Large intestine (tissue), 3 donors: Measurements from ENCODE around the gene PKD1L1. TPM values are rescaled to one million over a fixed set of nuclear protein-coding genes. Genes with fewer than 3 reads are reported as not detected.
"Not testable (repeated sequence)": the region's sequence is repeated elsewhere in the genome, so short reads cannot be mapped to it uniquely, and the experiment has no call there.

ENCODE experiments used
- DNase-seq, 2 donors: peaks; one replicate each; pipeline versions ENCODE4 v3.0.0 to v3.0.0-alpha.2; 2013
- H3K27ac ChIP-seq: one replicate; pipeline ENCODE4 v1.5.1; 2013; ENCODE audit warnings: low read length
- H3K27me3 ChIP-seq: 2 replicates; pipeline ENCODE4 v1.6.1; 2013; ENCODE audit warnings: low read length; ENCODE audit not compliant: control insufficient read depth, insufficient read depth
- H3K36me3 ChIP-seq: 2 replicates; pipeline ENCODE4 v1.6.1; 2013; ENCODE audit warnings: low read length; ENCODE audit not compliant: control insufficient read depth, insufficient read depth
- H3K4me1 ChIP-seq: one replicate; pipeline ENCODE4 v1.6.1; 2013; ENCODE audit warnings: low read length; ENCODE audit not compliant: control insufficient read depth, insufficient read depth
- H3K4me3 ChIP-seq: one replicate; pipeline ENCODE4 v1.5.1; 2013; ENCODE audit warnings: low read length
- H3K9me3 ChIP-seq: one replicate; pipeline ENCODE4 v1.6.1; 2013; ENCODE audit warnings: mild to moderate bottlenecking, low read depth, low read length, moderate library complexity; ENCODE audit not compliant: control insufficient read depth
- WGBS: methylation state at CpG from one replicate; pipeline ENCODE4 v1.1.5; 2013; ENCODE audit warnings: low lambda C conversion rate; ENCODE audit not compliant: insufficient coverage; 5-methylcytosine and 5-hydroxymethylcytosine counted together
- polyA plus RNA-seq: library from polyadenylated mRNA; unstranded; fragments of 120-200 nt; gene quantifications from one replicate; pipeline ENCODE4 v1.2.1, GENCODE V29; 2013

Gene PKD1L1
- polyA plus RNA-seq, 1 donor = 1.0 TPM

GRCh38 chr7:47945261-47946015 is 2.8 kb downstream of the PKD1L1 start:
- H3K9me3 ChIP-seq = no peaks in the 10 kb centered on the region
- 0% methylated on average over 1 of the region's 8 CpGs for WGBS
- H3K4me1 ChIP-seq = peaks cover 14% of the 10 kb centered on the region
- H3K36me3 ChIP-seq = no peaks in the 10 kb centered on the region
- no peaks in the 10 kb centered on the region for H3K27me3 ChIP-seq
- no peak overlapping the region for H3K4me3 ChIP-seq
- no peak overlapping the region for H3K27ac ChIP-seq
- peak; percentile 33 to 38 for DNase-seq

- H3K4me1 ChIP-seq = peaks cover 21% of the 10 kb centered on the region
- no peak overlapping the region for H3K4me3 ChIP-seq
- H3K27me3 ChIP-seq = no peaks in the 10 kb centered on the region
- H3K9me3 ChIP-seq = no peaks in the 10 kb centered on the region
- H3K27ac ChIP-seq = no peak overlapping the region
- no peaks in the 10 kb centered on the region for H3K36me3 ChIP-seq
- no peak for DNase-seq
- 33% methylated on average over 1 of the region's 12 CpGs for WGBS
These were observed 3.6 kb downstream of the PKD1L1 start for GRCh38 chr7:47944536-47945260.

GRCh38 chr7:47943676-47944474 is 4.4 kb downstream of the PKD1L1 start:
- no peak overlapping the region for H3K4me3 ChIP-seq
- peaks cover 24% of the 10 kb centered on the region for H3K4me1 ChIP-seq
- H3K27ac ChIP-seq = no peak overlapping the region
- H3K27me3 ChIP-seq = no peaks in the 10 kb centered on the region
- H3K9me3 ChIP-seq = no peaks in the 10 kb centered on the region
- H3K36me3 ChIP-seq = no peaks in the 10 kb centered on the region
- no peak for DNase-seq
- WGBS = 100% methylated on average over 2 of the region's 8 CpGs

GRCh38 chr7:47942651-47943050 is 5.6 kb downstream of the PKD1L1 start:
- not testable (repeated sequence) for H3K9me3 ChIP-seq, H3K27me3 ChIP-seq, DNase-seq, H3K4me3 ChIP-seq, H3K27ac ChIP-seq, H3K36me3 ChIP-seq
- WGBS = 100% methylated on average over 1 of the region's 10 CpGs
- H3K4me1 ChIP-seq = peaks cover 24% of the 10 kb centered on the region

GRCh38 chr7:47942132-47942531 is 6.1 kb downstream of the PKD1L1 start:
- H3K4me3 ChIP-seq = no peak overlapping the region
- H3K36me3 ChIP-seq = no peaks in the 10 kb centered on the region
- H3K27me3 ChIP-seq = no peaks in the 10 kb centered on the region
- no peak for DNase-seq
- no peaks in the 10 kb centered on the region for H3K9me3 ChIP-seq
- H3K4me1 ChIP-seq = peaks cover 24% of the 10 kb centered on the region
- H3K27ac ChIP-seq = no peak overlapping the region
- 100% methylated on average over 2 of the region's 10 CpGs for WGBS

GRCh38 chr7:47941136-47941844 is 7.0 kb downstream of the PKD1L1 start:
- Histone ChIP-seq H3K4me1 (peaks cover 20% of the 10 kb centered on the region), H3K9me3 (no peaks in the 10 kb centered on the region), H3K27ac (peak overlapping the region; percentile 23), H3K4me3 (no peak overlapping the region), H3K27me3 (no peaks in the 10 kb centered on the region), H3K36me3 (no peaks in the 10 kb centered on the region)
- no peak for DNase-seq
- 100% methylated on average over 1 of the region's 9 CpGs for WGBS

- Histone ChIP-seq H3K4me3 (no peak overlapping the region), H3K36me3 (no peaks in the 10 kb centered on the region), H3K4me1 (peaks cover 19% of the 10 kb centered on the region), H3K9me3 (no peaks in the 10 kb centered on the region), H3K27me3 (no peaks in the 10 kb centered on the region), H3K27ac (peak overlapping the region; percentile 23)
- peak; percentile 62 to 90 for DNase-seq
- no CpG with 5 or more reads among the region's 14 CpGs for WGBS
These were observed 7.9 kb downstream of the PKD1L1 start for GRCh38 chr7:47940088-47941013.

- no peak for DNase-seq
- H3K4me1 ChIP-seq = peaks cover 19% of the 10 kb centered on the region
- no peaks in the 10 kb centered on the region for H3K36me3 ChIP-seq
- H3K9me3 ChIP-seq = no peaks in the 10 kb centered on the region
- H3K27ac ChIP-seq = peak overlapping the region; percentile 21
- WGBS = no CpG with 5 or more reads among the region's 7 CpGs
- H3K27me3 ChIP-seq = no peaks in the 10 kb centered on the region
- no peak overlapping the region for H3K4me3 ChIP-seq
These were observed 8.7 kb downstream of the PKD1L1 start for GRCh38 chr7:47939425-47940036.

- no peaks in the 10 kb centered on the region for H3K36me3 ChIP-seq
- WGBS = 92% methylated on average over 2 of the region's 6 CpGs
- H3K4me1 ChIP-seq = peaks cover 19% of the 10 kb centered on the region
- no peaks in the 10 kb centered on the region for H3K9me3 ChIP-seq
- H3K27me3 ChIP-seq = no peaks in the 10 kb centered on the region
- no peak overlapping the region for H3K4me3 ChIP-seq
- no peak for DNase-seq
- no peak overlapping the region for H3K27ac ChIP-seq
These were observed 9.6 kb downstream of the PKD1L1 start for GRCh38 chr7:47938574-47939165.
